A673 (cell line): ENCODE data around the gene GALNT6. TPM values are rescaled to one million over a fixed set of nuclear protein-coding genes. Genes with fewer than 3 reads are reported as not detected.

Source experiments
- BruUV-seq: library from RNA; stranded (reverse); fragments of 400-500 nt; replicated peaks from 2 replicates; lab custom pipeline; 2021; lab: Mats Ljungman, UMichigan
- CTCF ChIA-PET: fragments of 300-600 bp; sonication (Branson Sonifier 250); formaldehyde crosslinking; loops from one replicate; lab custom pipeline; 2022; ENCODE audit warnings: antibody characterized with exemption; lab: Charles Lee
- POLR2A ChIA-PET: fragments of 300-600 bp; sonication (Branson Sonifier 250); formaldehyde crosslinking; loops from one replicate; lab custom pipeline; 2022; ENCODE audit warnings: antibody characterized with exemption; ENCODE audit not compliant: low non-redundant PET; lab: Charles Lee
- DNase-seq: peaks from one replicate; pipeline ENCODE4 v3.0.0-alpha.2; 2015; ENCODE audit warnings: low spot score
- H3K27ac ChIP-seq: fragments of 200-600 bp; sonication (generic); 2 replicates; pipeline ENCODE4 v1.5.1; 2016; ENCODE audit warnings: mixed run types, low read depth, mild to moderate bottlenecking, mixed read lengths, antibody characterized with exemption, low read length; ENCODE audit not compliant: poor library complexity, severe bottlenecking
- H3K27me3 ChIP-seq: fragments of 200-600 bp; sonication (generic); replicated peaks from 2 replicates; pipeline ENCODE4 v1.6.1; 2017; ENCODE audit warnings: mixed run types, low read depth, mild to moderate bottlenecking, mixed read lengths, antibody characterized with exemption, low read length; ENCODE audit not compliant: insufficient read depth, poor library complexity
- H3K36me3 ChIP-seq: fragments of 200-600 bp; sonication (generic); 2 replicates; pipeline ENCODE4 v1.6.1; 2016; ENCODE audit warnings: mixed run types, mild to moderate bottlenecking, mixed read lengths, antibody characterized with exemption, low read length; ENCODE audit not compliant: insufficient read depth, poor library complexity, severe bottlenecking
- H3K4me1 ChIP-seq: fragments of 200-600 bp; sonication (generic); 2 replicates; pipeline ENCODE4 v1.6.1; 2017; ENCODE audit warnings: mixed run types, mild to moderate bottlenecking, mixed read lengths, antibody characterized with exemption, low read length; ENCODE audit not compliant: insufficient read depth, poor library complexity, severe bottlenecking
- H3K4me3 ChIP-seq: fragments of 200-600 bp; sonication (generic); 2 replicates; pipeline ENCODE4 v1.5.1; 2016; ENCODE audit warnings: low read depth, mixed run types, mild to moderate bottlenecking, mixed read lengths, low read length; ENCODE audit not compliant: poor library complexity, severe bottlenecking
- H3K9me3 ChIP-seq: fragments of 200-600 bp; sonication (generic); 2 replicates; pipeline ENCODE4 v1.6.1; 2016; ENCODE audit warnings: mixed run types, low read depth, mild to moderate bottlenecking, mixed read lengths, antibody characterized with exemption, low read length; ENCODE audit not compliant: poor library complexity, severe bottlenecking
- EZH2 ChIP-seq: fragments of 200-600 bp; sonication (generic); IDR thresholded peaks from 2 replicates; pipeline ENCODE4 v1.6.1; 2017; ENCODE audit warnings: borderline replicate concordance, low read depth, mild to moderate bottlenecking, mixed read lengths, antibody characterized with exemption, low read length; ENCODE audit not compliant: poor library complexity, severe bottlenecking
- intact Hi-C: fragments of 100-400 bp; cut with micrococcal nuclease; formaldehyde crosslinking; loops from one replicate; pipeline ENCODE4 v1.10.0; 2022; ENCODE audit not compliant: unreplicated experiment
- total RNA-seq: library from RNA; stranded (reverse); gene quantifications from 2 replicates; pipeline ENCODE4 v1.2.3, GENCODE V29; 2021
- TF ChIP-seq, protein P1 (sequence below): fragments of 300-800, 200-600 bp; sonication (generic); conservative IDR thresholded peaks from 2 replicates; pipeline ENCODE4 v1.5.1; 2017; ENCODE audit warnings: low read depth, mild to moderate bottlenecking, antibody characterized with exemption, low read length, moderate library complexity, mixed read lengths

GALNT6 gene
- total RNA-seq, 1 experiment from 2014 or later = 0.26 TPM

DNA sequence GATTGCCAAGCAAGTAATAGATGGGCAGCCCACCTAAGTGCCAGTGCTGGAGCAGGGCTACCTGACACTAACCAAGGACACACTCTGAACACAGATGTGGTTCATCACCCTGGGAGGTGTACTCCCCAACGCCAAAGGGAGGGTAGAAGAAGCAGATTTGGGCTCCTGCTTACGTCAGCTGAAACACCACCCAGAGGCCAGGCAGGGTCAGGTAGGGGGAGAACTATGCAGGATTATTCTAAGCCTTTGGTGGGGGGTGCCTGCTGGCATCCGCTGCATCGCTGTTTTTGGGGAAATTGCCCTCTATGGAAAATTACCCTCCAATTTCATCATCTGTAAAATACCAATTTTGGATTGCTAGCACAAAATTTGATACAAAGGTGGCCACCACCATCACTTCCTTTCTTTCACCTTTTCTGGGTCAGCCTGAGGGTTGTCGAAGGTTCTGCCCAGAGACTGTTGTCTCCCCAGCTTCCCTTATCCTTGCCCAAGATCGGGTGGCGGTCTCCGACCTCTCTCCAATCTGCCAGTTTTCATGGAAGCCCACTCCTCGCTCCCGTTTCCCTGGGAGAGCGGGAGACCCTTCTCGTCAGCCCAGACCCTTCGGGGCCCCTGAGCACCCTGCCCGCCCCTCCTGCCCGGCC lies 67.8 kb downstream of the GALNT6 start:
- CTCF ChIA-PET = no interaction called here
- no peaks in the 10 kb centered on the region for H3K4me1 ChIP-seq
- DNase-seq = no peak
- no peaks in the 10 kb centered on the region for H3K9me3 ChIP-seq
- no peaks in the 10 kb centered on the region for H3K27me3 ChIP-seq
- BruUV-seq = no TSS peak
- no peak for TF ChIP-seq EZH2
- TF ChIP-seq, protein P1, sequence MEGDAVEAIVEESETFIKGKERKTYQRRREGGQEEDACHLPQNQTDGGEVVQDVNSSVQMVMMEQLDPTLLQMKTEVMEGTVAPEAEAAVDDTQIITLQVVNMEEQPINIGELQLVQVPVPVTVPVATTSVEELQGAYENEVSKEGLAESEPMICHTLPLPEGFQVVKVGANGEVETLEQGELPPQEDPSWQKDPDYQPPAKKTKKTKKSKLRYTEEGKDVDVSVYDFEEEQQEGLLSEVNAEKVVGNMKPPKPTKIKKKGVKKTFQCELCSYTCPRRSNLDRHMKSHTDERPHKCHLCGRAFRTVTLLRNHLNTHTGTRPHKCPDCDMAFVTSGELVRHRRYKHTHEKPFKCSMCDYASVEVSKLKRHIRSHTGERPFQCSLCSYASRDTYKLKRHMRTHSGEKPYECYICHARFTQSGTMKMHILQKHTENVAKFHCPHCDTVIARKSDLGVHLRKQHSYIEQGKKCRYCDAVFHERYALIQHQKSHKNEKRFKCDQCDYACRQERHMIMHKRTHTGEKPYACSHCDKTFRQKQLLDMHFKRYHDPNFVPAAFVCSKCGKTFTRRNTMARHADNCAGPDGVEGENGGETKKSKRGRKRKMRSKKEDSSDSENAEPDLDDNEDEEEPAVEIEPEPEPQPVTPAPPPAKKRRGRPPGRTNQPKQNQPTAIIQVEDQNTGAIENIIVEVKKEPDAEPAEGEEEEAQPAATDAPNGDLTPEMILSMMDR = no peak
- POLR2A ChIA-PET = no interaction called here
- intact Hi-C loops = no loop called here
- H3K4me3 ChIP-seq = no peak overlapping the region
- H3K36me3 ChIP-seq = no peaks in the 10 kb centered on the region
- no peak overlapping the region for H3K27ac ChIP-seq

DNA sequence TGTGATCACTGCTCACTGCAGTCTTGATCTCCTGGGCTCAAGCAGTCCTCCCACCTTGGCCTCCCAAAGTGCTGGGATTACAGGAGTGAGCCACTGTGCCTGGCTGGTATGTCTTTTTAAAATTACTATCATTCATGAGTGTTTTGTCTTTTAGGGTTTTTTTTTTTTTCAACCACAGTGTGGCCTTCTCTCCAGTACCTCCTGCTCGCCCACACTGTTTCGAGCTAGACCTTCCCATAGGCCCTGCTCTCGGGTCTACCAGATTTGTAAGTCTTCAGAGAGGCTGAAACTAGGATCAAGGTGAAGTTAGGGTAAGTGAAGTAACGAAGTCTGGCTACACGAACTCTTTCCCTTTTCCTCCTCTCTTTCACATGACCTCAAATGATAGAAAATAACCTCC lies 68.8 kb downstream of the GALNT6 start:
- TF ChIP-seq, protein P1 = no peak
- TF ChIP-seq EZH2 = no peak
- ChIA-PET CTCF (no interaction called here), POLR2A (no interaction called here)
- intact Hi-C loops = no loop called here
- DNase-seq = no peak
- H3K36me3 ChIP-seq = no peaks in the 10 kb centered on the region
- no peak overlapping the region for H3K4me3 ChIP-seq
- no peaks in the 10 kb centered on the region for H3K27me3 ChIP-seq
- no peaks in the 10 kb centered on the region for H3K9me3 ChIP-seq
- H3K27ac ChIP-seq = no peak overlapping the region
- BruUV-seq = no TSS peak
- no peaks in the 10 kb centered on the region for H3K4me1 ChIP-seq

DNA sequence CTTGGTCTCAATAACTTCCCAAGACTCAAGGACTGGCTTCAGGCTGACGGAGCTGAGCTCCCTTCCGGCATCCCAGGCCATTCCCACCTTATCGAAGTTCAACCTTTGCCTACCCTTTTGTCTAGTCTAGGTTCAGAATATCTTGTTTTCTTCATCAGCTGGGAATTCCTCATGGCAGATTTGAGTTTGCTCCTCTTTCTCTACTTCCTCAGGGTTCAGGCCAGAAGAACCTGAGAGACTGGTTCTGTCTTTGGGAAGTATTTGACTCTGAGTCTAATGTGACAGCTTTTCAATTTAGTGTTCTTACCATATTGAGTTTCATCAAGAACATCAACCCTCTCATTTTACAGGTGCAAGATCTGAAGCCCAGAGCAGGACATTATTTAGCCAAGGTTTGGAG lies 69.3 kb downstream of the GALNT6 start:
- intact Hi-C loops = no loop called here
- Histone ChIP-seq H3K36me3 (no peaks in the 10 kb centered on the region), H3K9me3 (no peaks in the 10 kb centered on the region), H3K27me3 (no peaks in the 10 kb centered on the region), H3K4me3 (no peak overlapping the region), H3K4me1 (no peaks in the 10 kb centered on the region), H3K27ac (no peak overlapping the region)
- ChIA-PET POLR2A (no interaction called here), CTCF (no interaction called here)
- BruUV-seq = no TSS peak
- DNase-seq = no peak
- TF ChIP-seq EZH2 = no peak
- TF ChIP-seq, protein P1 = no peak
